HCT116 (cell line): ENCODE data around the gene PLEKHJ1.

Experiments
- EZH2 ChIP-seq: fragments of 200-600 bp; sonication (generic); IDR thresholded peaks from 2 replicates; pipeline ENCODE4 v1.6.1; 2017; ENCODE audit warnings: antibody characterized with exemption, mixed run types
- POLR2A ChIP-seq: IDR thresholded peaks from 2 replicates; pipeline ENCODE4 v1.7.0; 2011; ENCODE audit warnings: borderline replicate concordance; ENCODE audit not compliant: insufficient read depth, insufficient read length; ENCODE audit errors: extremely low read depth
- POLR2AphosphoS5 ChIP-seq: IDR thresholded peaks from 2 replicates; pipeline ENCODE4 v1.6.1; 2011; ENCODE audit warnings: mild to moderate bottlenecking, low read depth, low read length, moderate library complexity
- SRF ChIP-seq: IDR thresholded peaks from 2 replicates; pipeline ENCODE4 v1.6.1; 2012; ENCODE audit warnings: low read depth
- TCF7L2 ChIP-seq: IDR thresholded peaks from 2 replicates; pipeline ENCODE4 v1.7.0; 2011; ENCODE audit warnings: borderline replicate concordance, inconsistent platforms; ENCODE audit not compliant: insufficient read depth, insufficient read length; ENCODE audit errors: extremely low read depth
- ZNF274 ChIP-seq: fragments of 200-500 bp; sonication (Bioruptor generic); IDR thresholded peaks from 2 replicates; pipeline ENCODE4 v1.6.1; 2014; ENCODE audit warnings: mild to moderate bottlenecking, low read depth, low read length, inconsistent platforms
- TF ChIP-seq, protein P1 (sequence below), 3 experiments: fragments of 200-600 bp in 1 of 3; sonication (generic) in 1 of 3; IDR thresholded peaks in 2 of 3; conservative IDR thresholded peaks in 1 of 3; 2 replicates each; pipeline ENCODE4 v1.5.1; 2012 to 2017; ENCODE audit warnings: low read depth in 2 of 3, low read length in 2 of 3, antibody characterized with exemption in 1 of 3, borderline replicate concordance in 1 of 3, control low read depth in 1 of 3, mild to moderate bottlenecking in 1 of 3, mixed read lengths in 1 of 3, mixed run types in 1 of 3, moderate library complexity in 1 of 3; ENCODE audit not compliant: insufficient read depth in 1 of 3
- TF ChIP-seq, protein P2 (sequence below): IDR thresholded peaks from 2 replicates; pipeline ENCODE4 v1.6.1; 2012
- TF ChIP-seq, protein P3 (sequence below): IDR thresholded peaks from 2 replicates; pipeline ENCODE4 v1.6.1; 2012; ENCODE audit warnings: low read depth

DNA sequence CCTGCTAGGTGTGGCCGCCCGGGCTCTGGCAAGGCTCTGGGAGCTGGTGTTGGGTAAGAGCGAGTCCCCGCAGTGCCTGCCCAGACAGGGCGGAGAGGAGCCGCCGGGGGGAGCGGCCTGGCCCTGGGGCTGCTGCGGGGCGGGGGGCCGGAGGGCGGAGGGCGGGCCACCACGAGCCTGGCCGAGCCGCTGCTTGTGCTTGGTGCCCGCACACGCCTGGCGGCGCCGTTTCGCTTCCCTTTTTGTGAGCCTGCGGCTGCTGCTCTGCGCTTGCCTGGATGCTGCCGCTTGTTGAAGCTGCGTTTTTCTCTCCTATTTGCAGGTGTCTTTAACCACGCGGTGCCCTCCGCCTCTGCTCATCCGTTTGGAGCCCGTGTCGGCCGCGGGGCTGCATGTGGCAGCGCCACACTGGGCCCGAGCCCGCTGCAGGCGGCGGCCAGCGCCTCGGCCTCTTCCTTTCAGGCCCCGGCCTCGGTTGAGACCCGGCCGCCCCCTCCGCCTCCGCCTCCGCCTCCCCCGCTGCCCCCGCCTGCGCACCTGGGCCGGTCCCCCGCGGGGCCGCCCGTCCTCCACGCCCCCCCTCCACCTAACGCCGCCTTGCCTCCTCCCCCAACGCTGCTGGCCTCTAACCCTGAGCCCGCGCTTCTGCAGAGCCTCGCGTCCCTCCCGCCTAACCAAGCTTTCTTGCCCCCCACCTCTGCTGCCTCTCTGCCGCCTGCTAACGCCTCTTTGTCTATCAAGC, 8.5 kb downstream of the PLEKHJ1 start:
- TF ChIP-seq, protein P1, sequence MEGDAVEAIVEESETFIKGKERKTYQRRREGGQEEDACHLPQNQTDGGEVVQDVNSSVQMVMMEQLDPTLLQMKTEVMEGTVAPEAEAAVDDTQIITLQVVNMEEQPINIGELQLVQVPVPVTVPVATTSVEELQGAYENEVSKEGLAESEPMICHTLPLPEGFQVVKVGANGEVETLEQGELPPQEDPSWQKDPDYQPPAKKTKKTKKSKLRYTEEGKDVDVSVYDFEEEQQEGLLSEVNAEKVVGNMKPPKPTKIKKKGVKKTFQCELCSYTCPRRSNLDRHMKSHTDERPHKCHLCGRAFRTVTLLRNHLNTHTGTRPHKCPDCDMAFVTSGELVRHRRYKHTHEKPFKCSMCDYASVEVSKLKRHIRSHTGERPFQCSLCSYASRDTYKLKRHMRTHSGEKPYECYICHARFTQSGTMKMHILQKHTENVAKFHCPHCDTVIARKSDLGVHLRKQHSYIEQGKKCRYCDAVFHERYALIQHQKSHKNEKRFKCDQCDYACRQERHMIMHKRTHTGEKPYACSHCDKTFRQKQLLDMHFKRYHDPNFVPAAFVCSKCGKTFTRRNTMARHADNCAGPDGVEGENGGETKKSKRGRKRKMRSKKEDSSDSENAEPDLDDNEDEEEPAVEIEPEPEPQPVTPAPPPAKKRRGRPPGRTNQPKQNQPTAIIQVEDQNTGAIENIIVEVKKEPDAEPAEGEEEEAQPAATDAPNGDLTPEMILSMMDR (IDR thresholded peaks at IDR 0.05 in 2 of 3, conservative IDR thresholded peaks at IDR 0.05 in 1 of 3; ENCODE audit: borderline replicate concordance in 1 of 3, insufficient read depth in 1 of 3, low read depth in 2 of 3, low read length in 2 of 3) = no peak
- TF ChIP-seq, protein P2, sequence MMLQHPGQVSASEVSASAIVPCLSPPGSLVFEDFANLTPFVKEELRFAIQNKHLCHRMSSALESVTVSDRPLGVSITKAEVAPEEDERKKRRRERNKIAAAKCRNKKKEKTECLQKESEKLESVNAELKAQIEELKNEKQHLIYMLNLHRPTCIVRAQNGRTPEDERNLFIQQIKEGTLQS = no peak
- TF ChIP-seq POLR2A = no peak
- no peak for TF ChIP-seq ZNF274
- no peak for TF ChIP-seq EZH2
- no peak for TF ChIP-seq SRF
- TF ChIP-seq, protein P3, sequence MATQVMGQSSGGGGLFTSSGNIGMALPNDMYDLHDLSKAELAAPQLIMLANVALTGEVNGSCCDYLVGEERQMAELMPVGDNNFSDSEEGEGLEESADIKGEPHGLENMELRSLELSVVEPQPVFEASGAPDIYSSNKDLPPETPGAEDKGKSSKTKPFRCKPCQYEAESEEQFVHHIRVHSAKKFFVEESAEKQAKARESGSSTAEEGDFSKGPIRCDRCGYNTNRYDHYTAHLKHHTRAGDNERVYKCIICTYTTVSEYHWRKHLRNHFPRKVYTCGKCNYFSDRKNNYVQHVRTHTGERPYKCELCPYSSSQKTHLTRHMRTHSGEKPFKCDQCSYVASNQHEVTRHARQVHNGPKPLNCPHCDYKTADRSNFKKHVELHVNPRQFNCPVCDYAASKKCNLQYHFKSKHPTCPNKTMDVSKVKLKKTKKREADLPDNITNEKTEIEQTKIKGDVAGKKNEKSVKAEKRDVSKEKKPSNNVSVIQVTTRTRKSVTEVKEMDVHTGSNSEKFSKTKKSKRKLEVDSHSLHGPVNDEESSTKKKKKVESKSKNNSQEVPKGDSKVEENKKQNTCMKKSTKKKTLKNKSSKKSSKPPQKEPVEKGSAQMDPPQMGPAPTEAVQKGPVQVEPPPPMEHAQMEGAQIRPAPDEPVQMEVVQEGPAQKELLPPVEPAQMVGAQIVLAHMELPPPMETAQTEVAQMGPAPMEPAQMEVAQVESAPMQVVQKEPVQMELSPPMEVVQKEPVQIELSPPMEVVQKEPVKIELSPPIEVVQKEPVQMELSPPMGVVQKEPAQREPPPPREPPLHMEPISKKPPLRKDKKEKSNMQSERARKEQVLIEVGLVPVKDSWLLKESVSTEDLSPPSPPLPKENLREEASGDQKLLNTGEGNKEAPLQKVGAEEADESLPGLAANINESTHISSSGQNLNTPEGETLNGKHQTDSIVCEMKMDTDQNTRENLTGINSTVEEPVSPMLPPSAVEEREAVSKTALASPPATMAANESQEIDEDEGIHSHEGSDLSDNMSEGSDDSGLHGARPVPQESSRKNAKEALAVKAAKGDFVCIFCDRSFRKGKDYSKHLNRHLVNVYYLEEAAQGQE = no peak
- TF ChIP-seq TCF7L2 = no peak
- no peak for TF ChIP-seq POLR2AphosphoS5
